MM.1S (cell line): ENCODE results near the gene ZNF263.

Source experiments
- EZH2 ChIP-seq: fragments of 300-600 bp; sonication (generic); optimal IDR thresholded peaks from 2 replicates; pipeline ENCODE3; 2017; ENCODE audit warnings: low read depth, mild to moderate bottlenecking, antibody characterized with exemption, low read length, mixed read lengths
- TF ChIP-seq, protein P1 (sequence below): fragments of 300-600 bp; sonication (generic); IDR thresholded peaks from 2 replicates; pipeline ENCODE4 v1.5.1; 2016; ENCODE audit warnings: antibody characterized with exemption, low read length, mixed read lengths

DNA sequence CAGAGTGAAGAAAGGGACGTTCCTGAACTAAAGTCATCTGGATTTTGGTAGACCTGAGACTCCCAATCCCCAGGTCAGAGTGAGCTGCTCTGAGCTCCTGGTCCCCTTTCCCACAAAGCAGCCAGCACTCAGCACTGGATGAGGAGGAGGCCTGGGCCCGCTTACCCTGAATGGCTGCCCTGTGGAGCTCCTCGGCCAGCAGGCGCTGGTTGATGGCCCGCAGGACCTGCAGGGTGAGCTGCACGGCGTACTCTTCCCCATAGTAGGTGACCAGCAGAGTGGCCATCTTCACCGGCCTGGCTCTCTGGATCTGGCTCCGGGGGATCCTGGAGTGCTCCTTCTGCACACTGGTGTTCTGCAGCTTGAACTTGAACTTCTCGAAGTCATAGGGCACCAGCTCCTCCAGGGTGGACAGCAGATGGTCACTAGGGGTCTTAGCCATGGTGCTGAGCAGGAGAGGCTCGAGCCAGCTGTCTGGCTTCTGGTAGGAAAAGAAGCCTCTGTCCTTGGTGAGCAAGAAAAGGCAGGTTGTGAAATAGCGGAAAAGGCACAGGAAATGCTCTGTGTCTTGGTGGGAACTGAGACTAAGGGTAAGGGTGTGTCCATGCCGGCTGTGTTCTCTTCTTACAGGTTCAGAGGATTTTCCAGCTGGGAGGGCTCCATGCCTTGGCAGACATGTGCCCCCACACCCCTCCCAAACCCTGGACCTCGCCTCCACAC lies 27.0 kb upstream of the ZNF263 start, which contains the start of gene MEFV:
- TF ChIP-seq EZH2 = no peak
- TF ChIP-seq, protein P1, sequence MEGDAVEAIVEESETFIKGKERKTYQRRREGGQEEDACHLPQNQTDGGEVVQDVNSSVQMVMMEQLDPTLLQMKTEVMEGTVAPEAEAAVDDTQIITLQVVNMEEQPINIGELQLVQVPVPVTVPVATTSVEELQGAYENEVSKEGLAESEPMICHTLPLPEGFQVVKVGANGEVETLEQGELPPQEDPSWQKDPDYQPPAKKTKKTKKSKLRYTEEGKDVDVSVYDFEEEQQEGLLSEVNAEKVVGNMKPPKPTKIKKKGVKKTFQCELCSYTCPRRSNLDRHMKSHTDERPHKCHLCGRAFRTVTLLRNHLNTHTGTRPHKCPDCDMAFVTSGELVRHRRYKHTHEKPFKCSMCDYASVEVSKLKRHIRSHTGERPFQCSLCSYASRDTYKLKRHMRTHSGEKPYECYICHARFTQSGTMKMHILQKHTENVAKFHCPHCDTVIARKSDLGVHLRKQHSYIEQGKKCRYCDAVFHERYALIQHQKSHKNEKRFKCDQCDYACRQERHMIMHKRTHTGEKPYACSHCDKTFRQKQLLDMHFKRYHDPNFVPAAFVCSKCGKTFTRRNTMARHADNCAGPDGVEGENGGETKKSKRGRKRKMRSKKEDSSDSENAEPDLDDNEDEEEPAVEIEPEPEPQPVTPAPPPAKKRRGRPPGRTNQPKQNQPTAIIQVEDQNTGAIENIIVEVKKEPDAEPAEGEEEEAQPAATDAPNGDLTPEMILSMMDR = no peak
